Liver (tissue), 9 donors: Measurements from ENCODE around the gene HS1BP3. TPM values are rescaled to one million over a fixed set of nuclear protein-coding genes. Genes with fewer than 3 reads are reported as not detected.

Experiments used
- DNase-seq: peaks from one replicate; pipeline ENCODE4 v3.0.0-alpha.2; 2017; ENCODE audit warnings: low spot score
- H3K27ac ChIP-seq, 2 donors: one replicate each; pipeline ENCODE4 v1.7.0; 2013; ENCODE audit warnings: inconsistent platforms in 2 of 2, low read length in 2 of 2, control low read depth in 1 of 2, low read depth in 1 of 2, mild to moderate bottlenecking in 1 of 2
- H3K27me3 ChIP-seq, 4 donors: one replicate each; pipeline versions ENCODE4 v1.6.1 to v1.7.0; 2013; ENCODE audit warnings: low read length in 3 of 4, inconsistent platforms in 1 of 4, mild to moderate bottlenecking in 1 of 4, moderate library complexity in 1 of 4; ENCODE audit not compliant: control insufficient read depth in 4 of 4, insufficient read depth in 4 of 4
- H3K36me3 ChIP-seq, 4 donors: one replicate each; pipeline versions ENCODE4 v1.6.1 to v1.7.0; 2013; ENCODE audit warnings: low read length in 3 of 4, mild to moderate bottlenecking in 3 of 4, low read depth in 1 of 4, moderate library complexity in 1 of 4; ENCODE audit not compliant: control insufficient read depth in 4 of 4, insufficient read depth in 3 of 4
- H3K4me1 ChIP-seq, 4 donors: one replicate each; pipeline versions ENCODE4 v1.6.1 to v1.7.0; 2013; ENCODE audit warnings: low read length in 3 of 4, mild to moderate bottlenecking in 3 of 4, moderate library complexity in 1 of 4; ENCODE audit not compliant: control insufficient read depth in 4 of 4, insufficient read depth in 4 of 4
- H3K4me3 ChIP-seq, 3 donors: one replicate each; pipeline versions ENCODE4 v1.6.1 to v1.7.0; 2013; ENCODE audit warnings: low read length in 3 of 3, control low read depth in 1 of 3, low read depth in 1 of 3, mild to moderate bottlenecking in 1 of 3
- H3K9ac ChIP-seq, 2 donors: one replicate each; pipeline ENCODE4 v1.7.0; 2013; ENCODE audit warnings: low read length in 2 of 2, mild to moderate bottlenecking in 2 of 2, moderate library complexity in 2 of 2, control low read depth in 1 of 2, low read depth in 1 of 2
- H3K9me3 ChIP-seq, 4 donors: one replicate each; pipeline versions ENCODE4 v1.6.1 to v1.7.0; 2013; ENCODE audit warnings: low read length in 3 of 4; ENCODE audit not compliant: control insufficient read depth in 4 of 4
- ATF3 ChIP-seq: IDR thresholded peaks from 2 replicates; pipeline ENCODE4 v1.6.1; 2016; ENCODE audit warnings: antibody characterized with exemption
- CTCF ChIP-seq: fragments of 150-350 bp; IDR thresholded peaks from 2 replicates; pipeline ENCODE4 v1.5.1; 2017; ENCODE audit warnings: improper control_type of control experiment, low read depth, low read length; ENCODE audit not compliant: missing input control
- EGR1 ChIP-seq, 2 donors: IDR thresholded peaks; 2 replicates each; pipeline ENCODE4 v1.6.1; 2016 to 2018; ENCODE audit warnings: antibody characterized with exemption in 2 of 2, low read depth in 2 of 2
- FOXA1 ChIP-seq: IDR thresholded peaks from 2 replicates; pipeline ENCODE4 v1.6.1; 2016; ENCODE audit warnings: antibody characterized with exemption
- FOXA2 ChIP-seq: IDR thresholded peaks from 2 replicates; pipeline ENCODE4 v1.6.1; 2016; ENCODE audit warnings: antibody characterized with exemption
- GABPA ChIP-seq, 2 donors: IDR thresholded peaks in 1 of 2; conservative IDR thresholded peaks in 1 of 2; 2 replicates each; pipeline ENCODE4 v1.6.1; 2016; ENCODE audit warnings: antibody characterized with exemption in 2 of 2, mild to moderate bottlenecking in 1 of 2, moderate library complexity in 1 of 2
- HNF4A ChIP-seq, 2 donors: conservative IDR thresholded peaks; 2 replicates each; pipeline ENCODE4 v1.6.1; 2016; ENCODE audit warnings: antibody characterized with exemption in 2 of 2, mild to moderate bottlenecking in 2 of 2
- HNF4G ChIP-seq: IDR thresholded peaks from 2 replicates; pipeline ENCODE4 v1.6.1; 2016; ENCODE audit warnings: antibody characterized with exemption
- JUND ChIP-seq, 2 donors: IDR thresholded peaks; 2 replicates each; pipeline ENCODE4 v1.6.1; 2016; ENCODE audit warnings: antibody characterized with exemption in 2 of 2
- MAX ChIP-seq: IDR thresholded peaks from 2 replicates; pipeline ENCODE4 v1.6.1; 2016; ENCODE audit warnings: antibody characterized with exemption
- NR2F2 ChIP-seq: IDR thresholded peaks from 2 replicates; pipeline ENCODE4 v1.6.1; 2016; ENCODE audit warnings: antibody characterized with exemption
- RAD21 ChIP-seq, 2 donors: IDR thresholded peaks; 2 replicates each; pipeline ENCODE4 v1.6.1; 2016; ENCODE audit warnings: antibody characterized with exemption in 2 of 2, mild to moderate bottlenecking in 2 of 2
- REST ChIP-seq: IDR thresholded peaks from 2 replicates; pipeline ENCODE4 v1.6.1; 2016; ENCODE audit warnings: antibody characterized with exemption, mild to moderate bottlenecking
- RXRA ChIP-seq, 2 donors: IDR thresholded peaks; 2 replicates each; pipeline ENCODE4 v1.6.1; 2017 to 2018; ENCODE audit warnings: antibody characterized with exemption in 2 of 2, mild to moderate bottlenecking in 1 of 2
- SP1 ChIP-seq: IDR thresholded peaks from 2 replicates; pipeline ENCODE4 v1.6.1; 2018; ENCODE audit warnings: antibody characterized with exemption, mild to moderate bottlenecking
- TAF1 ChIP-seq: conservative IDR thresholded peaks from 2 replicates; pipeline ENCODE4 v1.6.1; 2016; ENCODE audit warnings: antibody characterized with exemption, mild to moderate bottlenecking
- YY1 ChIP-seq: IDR thresholded peaks from 2 replicates; pipeline ENCODE4 v1.6.1; 2016; ENCODE audit warnings: antibody characterized with exemption, mild to moderate bottlenecking
- ZBTB33 ChIP-seq: IDR thresholded peaks from 2 replicates; pipeline ENCODE4 v1.6.1; 2016; ENCODE audit warnings: antibody characterized with exemption
- WGBS: extraction: QIAGEN DNeasy Blood & Tissue Kit; methylation state at CpG from one replicate; pipeline ENCODE4 v1.1.7; 2013; 5-methylcytosine and 5-hydroxymethylcytosine counted together
- polyA plus RNA-seq, 2 donors: library from polyadenylated mRNA; stranded (reverse) in 1 of 2; unstranded in 1 of 2; fragments of 200-250 nt in 1 of 2; fragments of >200 nt in 1 of 2; fragmentation: Nextera tagmentation in 1 of 2; extraction: Ambion mirVana in 1 of 2; gene quantifications; one replicate each; pipeline versions ENCODE4 v1.2.1 to v1.2.3, GENCODE V29; 2013 to 2015
- total RNA-seq, 2 donors: library from RNA; depleted of rRNA; stranded (reverse); fragments of >200 nt; gene quantifications; one replicate each; pipeline ENCODE4 v1.2.3, GENCODE V29; 2014
- donor health status: healthy.
- donor health status: healthy.
- donor health status: healthy.
- donor health status: healthy.
- donor health status: healthy.

HS1BP3 gene
- total and polyA plus RNA-seq, 4 donors: 7.7 to 15.4 (median 10.9) TPM

GRCh38 chr2:20617892-20618467 is 32.9 kb downstream of the HS1BP3 start:
- peak overlapping the region; percentile 42 to 48 for H3K9ac ChIP-seq
- H3K4me1 ChIP-seq: peaks cover 8 to 33% (median 23%) of the 10 kb centered on the region in 4 donors
- 25% methylated on average over 14 of the region's 14 CpGs for WGBS
- H3K9me3 ChIP-seq: no peaks in the 10 kb centered on the region
- no peak overlapping the region for H3K4me3 ChIP-seq
- no peak for TF ChIP-seq ZBTB33
- TF ChIP-seq MAX: no peak
- TF ChIP-seq YY1: no peak
- peak in 1 of 2 donors; percentile 46 for TF ChIP-seq GABPA (IDR thresholded peaks at IDR 0.05 in 1 of 2, conservative IDR thresholded peaks at IDR 0.05 in 1 of 2)
- TF ChIP-seq CTCF: peak; percentile 84
- TF ChIP-seq FOXA2: peak; percentile 44
- no peak for TF ChIP-seq TAF1
- peak; percentile 57 to 85 for TF ChIP-seq HNF4A (conservative IDR thresholded peaks at IDR 0.05)
- TF ChIP-seq FOXA1: no peak
- TF ChIP-seq RXRA (IDR thresholded peaks at IDR 0.05): peak; percentile 92 to 95
- TF ChIP-seq EGR1 (IDR thresholded peaks at IDR 0.05; ENCODE audit: low read depth in 2 of 2): peak in 1 of 2 donors; percentile 8
- TF ChIP-seq RAD21 (IDR thresholded peaks at IDR 0.05): peak; percentile 69 to 81
- TF ChIP-seq NR2F2: peak; percentile 97
- peak; percentile 76 for TF ChIP-seq REST
- TF ChIP-seq SP1: peak; percentile 85
- TF ChIP-seq HNF4G: no peak
- peak in 1 of 2 donors; percentile 76 for TF ChIP-seq JUND (IDR thresholded peaks at IDR 0.05)
- peak; percentile 67 for TF ChIP-seq ATF3
- H3K36me3 ChIP-seq: peaks cover 0 to 11% (median 7%) of the 10 kb centered on the region in 4 donors
- peak; percentile 80 for DNase-seq
- H3K27ac ChIP-seq: peak overlapping the region; percentile 79 to 81
- H3K27me3 ChIP-seq: no peaks in the 10 kb centered on the region
